ENCODE data around the gene SPN. TPM values are rescaled to one million over a fixed set of nuclear protein-coding genes. Genes with fewer than 3 reads are reported as not detected.
"Not testable (repeated sequence)": the region's sequence is repeated elsewhere in the genome, so short reads cannot be mapped to it uniquely, and the experiment has no call there.

Gene SPN
- total and polyA plus RNA-seq, 9 of the 15 experiments (the other 6 are each of a cell fraction or from before 2014, with no cell fraction given) = 24.3 to 225 (median 79.4) TPM

DNA sequence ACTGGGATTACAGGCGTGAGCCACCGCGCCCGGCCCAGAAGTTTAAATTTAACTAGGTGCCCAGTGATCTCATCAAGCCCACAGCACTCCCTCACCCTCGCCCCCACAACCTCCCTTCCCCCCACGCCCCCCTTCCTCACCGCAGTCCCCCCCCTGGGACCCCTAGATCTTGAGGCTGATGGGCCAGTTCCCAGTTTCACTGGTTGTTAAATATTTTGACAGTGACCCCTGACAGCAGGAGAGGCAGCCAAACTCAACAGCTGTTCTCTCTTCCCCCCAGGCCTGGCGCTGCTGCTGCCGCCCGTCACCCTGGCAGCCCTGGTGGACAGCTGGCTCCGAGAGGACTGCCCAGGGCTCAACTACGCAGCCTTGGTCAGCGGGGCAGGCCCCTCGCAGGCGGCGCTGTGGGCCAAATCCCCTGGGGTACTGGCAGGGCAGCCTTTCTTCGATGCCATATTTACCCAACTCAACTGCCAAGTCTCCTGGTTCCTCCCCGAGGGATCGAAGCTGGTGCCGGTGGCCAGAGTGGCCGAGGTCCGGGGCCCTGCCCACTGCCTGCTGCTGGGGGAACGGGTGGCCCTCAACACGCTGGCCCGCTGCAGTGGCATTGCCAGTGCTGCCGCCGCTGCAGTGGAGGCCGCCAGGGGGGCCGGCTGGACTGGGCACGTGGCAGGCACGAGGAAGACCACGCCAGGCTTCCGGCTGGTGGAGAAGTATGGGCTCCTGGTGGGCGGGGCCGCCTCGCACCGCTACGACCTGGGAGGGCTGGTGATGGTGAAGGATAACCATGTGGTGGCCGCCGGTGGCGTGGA, 31.5 kb downstream of the SPN start:
- H3K4me3 ChIP-seq = no peak overlapping the region
- 92% methylated on average over 16 of the region's 41 CpGs for WGBS (ENCODE audit: insufficient coverage, low coverage, missing lambda C conversion rate)
- H2AFZ ChIP-seq (ENCODE audit: low read depth, low read length) = no peak overlapping the region
- in situ Hi-C loops (cut with MboI) = loop anchor here (10.0 kb wide), 1 partner anchor 330 kb away; the partner anchor contains the start of gene C16orf92
- intact Hi-C loops (cut with micrococcal nuclease) = loop anchor here (5.0 kb wide), 2 partner anchors 32 to 52 kb away; partner anchors contain the start of gene SPN
- no peak overlapping the region for H3K27ac ChIP-seq (ENCODE audit: extremely low read depth, low read depth, low read length)
- H4K20me1 ChIP-seq (replicated peaks; ENCODE audit: control insufficient read depth, insufficient read depth, low read length) = 0 out of 2 replicates have a peak, but pooled peaks cover 4% of the 10 kb centered on the region
- peaks cover 23 to 36% of the 10 kb centered on the region in 2 experiments for H3K4me1 ChIP-seq (replicated peaks in 1 of 2; ENCODE audit: control insufficient read depth in 2 of 2, insufficient read depth in 2 of 2, low read length in 2 of 2)
- FAIRE-seq = no peak
- peak; percentile 35; the same call in 1 of the 2 replicates for TF ChIP-seq RBFOX2 (IDR thresholded peaks at IDR 0.05; ENCODE audit: low read depth, low read length)
- peak; percentile 57 for TF ChIP-seq POLR2G (IDR thresholded peaks at IDR 0.05; ENCODE audit: low read depth, low read length)
- TF ChIP-seq RB1 (IDR thresholded peaks at IDR 0.05; ENCODE audit: low read depth) = no peak
- ChIA-PET CTCF (ENCODE audit: low intra/inter-chr PET ratio) (no interaction called here), POLR2A (no interaction called here)
- peaks cover 6% of the 10 kb centered on the region for H3K9me1 ChIP-seq (ENCODE audit: control insufficient read depth, insufficient read depth, low read length)
- no peak for ATAC-seq
- no peak for DNase-seq (ENCODE audit: extremely low read depth in 1 of 4, low spot score in 3 of 4)
- H3K79me2 ChIP-seq (ENCODE audit: control insufficient read depth, insufficient read depth, low read length) = peaks cover 34% of the 10 kb centered on the region
- no peak overlapping the region for H3K4me2 ChIP-seq (ENCODE audit: insufficient read depth, low read length)
- peak overlapping the region in 1 of 2 experiments; percentile 53; a peak in 1 of 4 replicates for H3K9ac ChIP-seq (ENCODE audit: insufficient read depth in 1 of 2, low read depth in 2 of 2, low read length in 2 of 2)
- H3K36me3 ChIP-seq (ENCODE audit: control insufficient read depth, insufficient read depth, low read length) = peaks cover 43% of the 10 kb centered on the region; the same call in 2 of the 3 replicates
- 0 out of 2 replicates have a peak, but pooled peaks cover 6% of the 10 kb centered on the region for H3K9me3 ChIP-seq (replicated peaks; ENCODE audit: control insufficient read depth, insufficient read depth, low read depth, low read length)
- no TSS peak for BruUV-seq (replicated peaks)
- H3K27me3 ChIP-seq (ENCODE audit: control insufficient read depth in 2 of 2, insufficient read depth in 2 of 2, low read length in 2 of 2) = no peaks in the 10 kb centered on the region

DNA sequence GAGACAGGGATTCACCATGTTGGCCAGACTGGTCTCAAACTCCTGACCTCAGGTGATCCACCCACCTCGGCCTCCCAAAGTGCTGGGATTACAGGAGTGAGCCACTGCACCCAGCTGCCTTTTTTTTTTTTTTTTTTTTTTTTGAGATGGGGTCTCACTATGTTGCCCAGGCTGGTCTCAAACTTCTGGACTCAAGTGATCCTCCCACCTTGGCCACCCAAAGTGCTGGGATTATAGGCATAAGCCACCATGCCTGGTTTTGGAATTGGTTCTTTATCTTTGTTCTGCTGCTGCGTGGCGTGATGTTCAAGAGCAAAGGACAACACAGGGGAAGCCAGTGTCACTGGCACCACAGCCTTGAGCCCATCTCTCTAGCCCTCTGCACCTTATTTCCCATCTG, 32.6 kb downstream of the SPN start:
- POLR2A ChIA-PET = interaction anchor here (1.4 kb wide), 1 partner anchor 34 kb away, joined by 4 read pairs; no protein-coding TSS in a partner anchor
- DNase-seq (ENCODE audit: extremely low read depth in 1 of 4, low spot score in 3 of 4); H3K4me3 ChIP-seq; H4K20me1 ChIP-seq (replicated peaks; ENCODE audit: control insufficient read depth, insufficient read depth, low read length); H3K9me1 ChIP-seq (ENCODE audit: control insufficient read depth, insufficient read depth, low read length); H3K27ac ChIP-seq (ENCODE audit: extremely low read depth, low read depth, low read length); CTCF ChIA-PET (ENCODE audit: low intra/inter-chr PET ratio); H3K4me2 ChIP-seq (ENCODE audit: insufficient read depth, low read length); H3K9ac ChIP-seq (ENCODE audit: insufficient read depth in 1 of 2, low read depth in 2 of 2, low read length in 2 of 2); H3K27me3 ChIP-seq (ENCODE audit: control insufficient read depth in 2 of 2, insufficient read depth in 2 of 2, low read length in 2 of 2); BruUV-seq (replicated peaks); H3K9me3 ChIP-seq (replicated peaks; ENCODE audit: control insufficient read depth, insufficient read depth, low read depth, low read length); H2AFZ ChIP-seq (ENCODE audit: low read depth, low read length); ATAC-seq; FAIRE-seq: not testable (repeated sequence)
- peaks cover 19 to 40% of the 10 kb centered on the region in 2 experiments for H3K4me1 ChIP-seq (replicated peaks in 1 of 2; ENCODE audit: control insufficient read depth in 2 of 2, insufficient read depth in 2 of 2, low read length in 2 of 2)
- peaks cover 24% of the 10 kb centered on the region for H3K79me2 ChIP-seq (ENCODE audit: control insufficient read depth, insufficient read depth, low read length)
- in situ Hi-C loops (cut with MboI) = loop anchor here (10.0 kb wide), 1 partner anchor 329 kb away; the partner anchor contains the start of gene C16orf92
- 89% methylated on average over 3 of the region's 3 CpGs for WGBS (ENCODE audit: insufficient coverage, low coverage, missing lambda C conversion rate)
- peak; percentile 72 for TF ChIP-seq ZNF121 (CRISPR knock-in tag; conservative IDR thresholded peaks at IDR 0.05)
- peaks cover 36% of the 10 kb centered on the region; the same call in 2 of the 3 replicates for H3K36me3 ChIP-seq (ENCODE audit: control insufficient read depth, insufficient read depth, low read length)
- intact Hi-C loops (cut with micrococcal nuclease) = loop anchor here (5.0 kb wide), 1 partner anchor 33 kb away; the partner anchor contains the start of gene SPN
